Activated CD8-positive, alpha-beta T cell treated with anti-CD3 and anti-CD28 coated beads for 36 hours (primary cell): ENCODE data around the gene SNX19. TPM values are rescaled to one million over a fixed set of nuclear protein-coding genes. Genes with fewer than 3 reads are reported as not detected.

Source experiments
- ATAC-seq: fragments of 200-7000 bp; cut with Tn5 transposase; one replicate; pipeline ENCODE4 v1.10.0; 2021; ENCODE audit warnings: mild to moderate bottlenecking, moderate library complexity
- CTCF ChIA-PET: fragments of 350-600 bp; sonication (Branson Sonifier 250); formaldehyde crosslinking; loops from one replicate; lab custom pipeline; 2021; ENCODE audit warnings: antibody characterized with exemption; lab: Charles Lee
- POLR2A ChIA-PET: fragments of 350-600 bp; sonication (Branson Sonifier 250); formaldehyde crosslinking; loops from one replicate; lab custom pipeline; 2021; ENCODE audit warnings: antibody characterized with exemption; lab: Charles Lee
- DNase-seq: peaks from one replicate; pipeline ENCODE4 v3.0.0-alpha.2; 2020
- H3K27ac Mint-ChIP-seq: one replicate; pipeline ENCODE4 v1.8.0; 2021; ENCODE audit warnings: mild to moderate bottlenecking, mixed read lengths
- H3K27me3 Mint-ChIP-seq: one replicate; pipeline ENCODE4 v1.8.0; 2021; ENCODE audit warnings: mixed read lengths
- H3K36me3 Mint-ChIP-seq: one replicate; pipeline ENCODE4 v1.8.0; 2021; ENCODE audit warnings: low read depth, mixed read lengths
- H3K4me1 Mint-ChIP-seq: one replicate; pipeline ENCODE4 v1.8.0; 2021; ENCODE audit warnings: low read depth, mixed read lengths
- H3K4me3 Mint-ChIP-seq: one replicate; pipeline ENCODE4 v1.8.0; 2021; ENCODE audit warnings: mild to moderate bottlenecking, moderate library complexity, mixed read lengths
- H3K9me3 Mint-ChIP-seq: one replicate; pipeline ENCODE4 v1.8.0; 2021; ENCODE audit warnings: mixed read lengths
- intact Hi-C: fragments of 100-400 bp; cut with micrococcal nuclease; formaldehyde crosslinking; loops from one replicate; pipeline ENCODE4 v1.10.0; 2022
- total RNA-seq, 2 experiments: library from RNA; stranded (reverse); gene quantifications; one replicate each; pipeline ENCODE4 v1.2.3, GENCODE V29; 2021
- TF ChIP-seq, protein P1 (sequence below): fragments of 200-600 bp; IDR thresholded peaks from one replicate; pipeline ENCODE4 v1.8.0; 2022; ENCODE audit warnings: antibody characterized with exemption, mild to moderate bottlenecking

SNX19 gene
- total RNA-seq, 2 experiments from 2014 or later = 20.9 to 22.7 TPM

DNA sequence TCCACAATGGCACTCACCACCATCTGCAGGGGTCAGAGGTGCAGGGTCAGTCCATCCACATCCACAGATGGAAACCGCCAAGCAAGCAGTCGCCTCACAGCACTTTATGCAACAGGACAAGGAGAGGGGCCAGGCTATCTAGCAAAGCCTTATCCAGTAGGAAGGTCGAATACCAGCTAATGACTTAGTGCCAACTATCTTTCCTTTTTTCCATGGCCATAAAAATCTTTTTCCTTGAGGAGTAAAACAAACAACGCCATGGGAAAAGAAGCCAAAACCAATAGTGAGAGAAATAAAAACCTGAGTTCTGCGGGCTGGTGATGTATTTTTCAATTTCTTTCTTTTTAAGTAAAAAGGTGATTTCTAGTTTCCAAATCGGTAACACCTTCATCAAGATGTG is 8.2 kb downstream of the SNX19 start:
- ChIA-PET CTCF (interaction anchor here (0.9 to 1.6 kb wide), 2 partner anchors 8 to 14 kb away, joined by 3 to 4 read pairs; partner anchors contain the start of gene SNX19), POLR2A (no interaction called here)
- TF ChIP-seq, protein P1, sequence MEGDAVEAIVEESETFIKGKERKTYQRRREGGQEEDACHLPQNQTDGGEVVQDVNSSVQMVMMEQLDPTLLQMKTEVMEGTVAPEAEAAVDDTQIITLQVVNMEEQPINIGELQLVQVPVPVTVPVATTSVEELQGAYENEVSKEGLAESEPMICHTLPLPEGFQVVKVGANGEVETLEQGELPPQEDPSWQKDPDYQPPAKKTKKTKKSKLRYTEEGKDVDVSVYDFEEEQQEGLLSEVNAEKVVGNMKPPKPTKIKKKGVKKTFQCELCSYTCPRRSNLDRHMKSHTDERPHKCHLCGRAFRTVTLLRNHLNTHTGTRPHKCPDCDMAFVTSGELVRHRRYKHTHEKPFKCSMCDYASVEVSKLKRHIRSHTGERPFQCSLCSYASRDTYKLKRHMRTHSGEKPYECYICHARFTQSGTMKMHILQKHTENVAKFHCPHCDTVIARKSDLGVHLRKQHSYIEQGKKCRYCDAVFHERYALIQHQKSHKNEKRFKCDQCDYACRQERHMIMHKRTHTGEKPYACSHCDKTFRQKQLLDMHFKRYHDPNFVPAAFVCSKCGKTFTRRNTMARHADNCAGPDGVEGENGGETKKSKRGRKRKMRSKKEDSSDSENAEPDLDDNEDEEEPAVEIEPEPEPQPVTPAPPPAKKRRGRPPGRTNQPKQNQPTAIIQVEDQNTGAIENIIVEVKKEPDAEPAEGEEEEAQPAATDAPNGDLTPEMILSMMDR = no peak
- ATAC-seq (no peak), DNase-seq (no peak)
- H3K36me3 Mint-ChIP-seq = peaks cover 74% of the 10 kb centered on the region
- peaks cover 17% of the 10 kb centered on the region for H3K4me1 Mint-ChIP-seq
- peaks cover 8% of the 10 kb centered on the region for H3K9me3 Mint-ChIP-seq
- H3K27me3 Mint-ChIP-seq = no peaks in the 10 kb centered on the region
- intact Hi-C loops = no loop called here
- no peak overlapping the region for H3K27ac Mint-ChIP-seq
- no peak overlapping the region for H3K4me3 Mint-ChIP-seq

GRCh38 chr11:130907229-130907628 is 9.1 kb downstream of the SNX19 start:
- Mint-ChIP-seq H3K27me3 (no peaks in the 10 kb centered on the region), H3K4me1 (peaks cover 13% of the 10 kb centered on the region), H3K4me3 (no peak overlapping the region), H3K36me3 (peaks cover 76% of the 10 kb centered on the region), H3K9me3 (peaks cover 2% of the 10 kb centered on the region), H3K27ac (no peak overlapping the region)
- TF ChIP-seq, protein P1 = no peak
- ChIA-PET POLR2A (interaction anchor here (1.0 kb wide), 1 partner anchor 8 kb away, joined by 3 read pairs; no protein-coding TSS in a partner anchor), CTCF (interaction anchor here (0.6 to 1.4 kb wide), 3 partner anchors 9 to 13 kb away, joined by 3 to 7 read pairs (median 3); partner anchors contain the start of gene SNX19)
- DNase-seq (no peak), ATAC-seq (no peak)
- intact Hi-C loops = no loop called here

- no peaks in the 10 kb centered on the region for H3K27me3 Mint-ChIP-seq
Measured at GRCh38 chr11:130906616-130907015, 9.7 kb downstream of the SNX19 start.

GRCh38 chr11:130905512-130905911 is 10.8 kb downstream of the SNX19 start:
- no peaks in the 10 kb centered on the region for H3K9me3 Mint-ChIP-seq
- TF ChIP-seq, protein P1 = no peak
- ChIA-PET CTCF (interaction anchor here (2.1 kb wide), 2 partner anchors 9 to 11 kb away, joined by 6 to 13 read pairs; no protein-coding TSS in a partner anchor), POLR2A (no interaction called here)
- intact Hi-C loops = no loop called here
- no peak overlapping the region for H3K4me3 Mint-ChIP-seq
- ATAC-seq (no peak), DNase-seq (no peak)
- no peaks in the 10 kb centered on the region for H3K27me3 Mint-ChIP-seq
- no peak overlapping the region for H3K27ac Mint-ChIP-seq
- peaks cover 10% of the 10 kb centered on the region for H3K4me1 Mint-ChIP-seq
- peaks cover 75% of the 10 kb centered on the region for H3K36me3 Mint-ChIP-seq

More at GRCh38 chr11:130906616-130907015, 9.7 kb downstream of the SNX19 start:
- no peak overlapping the region for H3K27ac Mint-ChIP-seq
- ATAC-seq (no peak), DNase-seq (no peak)
- peaks cover 76% of the 10 kb centered on the region for H3K36me3 Mint-ChIP-seq
- no peaks in the 10 kb centered on the region for H3K9me3 Mint-ChIP-seq
- intact Hi-C loops = no loop called here
- POLR2A ChIA-PET = interaction anchor here (1.0 kb wide), 1 partner anchor 8 kb away, joined by 3 read pairs; no protein-coding TSS in a partner anchor
- H3K4me3 Mint-ChIP-seq = no peak overlapping the region
- TF ChIP-seq, protein P1 = no peak
- peaks cover 10% of the 10 kb centered on the region for H3K4me1 Mint-ChIP-seq
- CTCF ChIA-PET = interaction anchor here (0.6 to 1.4 kb wide), 2 partner anchors 10 to 12 kb away, joined by 3 to 7 read pairs; partner anchors contain the start of gene SNX19

DNA sequence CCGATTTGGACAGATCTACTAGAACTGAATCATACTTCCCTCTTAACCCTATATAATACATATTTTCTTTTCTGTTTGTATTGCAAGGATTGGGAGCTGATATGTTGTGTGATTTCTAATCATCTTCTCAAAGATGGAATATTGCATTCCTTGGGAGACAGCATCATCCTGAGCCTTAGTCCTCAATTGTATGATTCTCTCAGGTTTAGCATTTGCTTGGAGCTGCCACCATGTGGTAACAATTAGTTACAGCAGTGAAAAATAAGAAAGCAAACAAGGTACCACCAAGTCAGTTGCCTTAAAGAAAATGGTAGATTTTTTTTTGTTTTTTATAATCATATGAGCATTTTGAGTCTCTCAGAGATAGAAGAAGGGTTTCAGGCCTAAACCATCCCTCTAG is 11.9 kb downstream of the SNX19 start:
- intact Hi-C loops = no loop called here
- H3K36me3 Mint-ChIP-seq = peaks cover 70% of the 10 kb centered on the region
- TF ChIP-seq, protein P1 = no peak
- ATAC-seq = no peak
- CTCF ChIA-PET = interaction anchor here (1.5 to 2.1 kb wide), 4 partner anchors 8 to 42 kb away, joined by 6 to 13 read pairs (median 8); partner anchors contain the start of gene SNX19
- H3K4me1 Mint-ChIP-seq = peaks cover 6% of the 10 kb centered on the region
- H3K27ac Mint-ChIP-seq = no peak overlapping the region
- no peaks in the 10 kb centered on the region for H3K9me3 Mint-ChIP-seq
- H3K27me3 Mint-ChIP-seq = no peaks in the 10 kb centered on the region
- POLR2A ChIA-PET = no interaction called here
- DNase-seq = no peak
- H3K4me3 Mint-ChIP-seq = no peak overlapping the region
